Measurements from ENCODE around the gene TMEM63C. TPM values are rescaled to one million over a fixed set of nuclear protein-coding genes. Genes with fewer than 3 reads are reported as not detected.

TMEM63C gene
- total RNA-seq, 1 donor from 2014 or later, result 0.63 TPM

GRCh38 chr14:77177702-77178101, 3.9 kb upstream of the TMEM63C start:
- Histone ChIP-seq H3K27ac (replicated peaks) (no peak overlapping the region), H3K4me3 (no peak overlapping the region), H3K4me1 (peaks cover 13% of the 10 kb centered on the region), H3K27me3 (ENCODE audit: low read depth) (peaks cover 69% of the 10 kb centered on the region), H3K36me3 (no peaks in the 10 kb centered on the region), H3K9me3 (replicated peaks) (no peaks in the 10 kb centered on the region)
- no peak for DNase-seq
- no peak for TF ChIP-seq CTCF (IDR thresholded peaks at IDR 0.05; ENCODE audit: borderline replicate concordance)
- intact Hi-C loops (cut with micrococcal nuclease), result no loop called here

- intact Hi-C loops (cut with micrococcal nuclease), result no loop called here
- Histone ChIP-seq H3K27me3 (ENCODE audit: low read depth) (peaks cover 79% of the 10 kb centered on the region), H3K9me3 (replicated peaks) (no peaks in the 10 kb centered on the region), H3K27ac (replicated peaks) (no peak overlapping the region), H3K4me3 (no peak overlapping the region), H3K4me1 (peaks cover 13% of the 10 kb centered on the region), H3K36me3 (no peaks in the 10 kb centered on the region)
- DNase-seq, result no peak
- no peak for TF ChIP-seq CTCF (IDR thresholded peaks at IDR 0.05; ENCODE audit: borderline replicate concordance)
Observed at GRCh38 chr14:77178656-77179055, 2.9 kb upstream of the TMEM63C start.

GRCh38 chr14:77180726-77181602, 634 bp upstream of the TMEM63C start:
- H3K27me3 ChIP-seq (ENCODE audit: low read depth), result peaks cover 80% of the 10 kb centered on the region
- TF ChIP-seq CTCF (IDR thresholded peaks at IDR 0.05; ENCODE audit: borderline replicate concordance), result no peak
- H3K9me3 ChIP-seq (replicated peaks), result no peaks in the 10 kb centered on the region
- H3K27ac ChIP-seq (replicated peaks), result no peak overlapping the region
- intact Hi-C loops (cut with micrococcal nuclease), result no loop called here
- DNase-seq, result no peak
- peaks cover 13% of the 10 kb centered on the region for H3K4me1 ChIP-seq
- peak overlapping the region; percentile 55 for H3K4me3 ChIP-seq
- no peaks in the 10 kb centered on the region for H3K36me3 ChIP-seq

- DNase-seq, result no peak
- no peaks in the 10 kb centered on the region for H3K9me3 ChIP-seq (replicated peaks)
- no peak overlapping the region for H3K4me3 ChIP-seq
- H3K36me3 ChIP-seq, result no peaks in the 10 kb centered on the region
- H3K27ac ChIP-seq (replicated peaks), result no peak overlapping the region
- peaks cover 80% of the 10 kb centered on the region for H3K27me3 ChIP-seq (ENCODE audit: low read depth)
- peaks cover 17% of the 10 kb centered on the region for H3K4me1 ChIP-seq
- TF ChIP-seq CTCF (IDR thresholded peaks at IDR 0.05; ENCODE audit: borderline replicate concordance), result no peak
- intact Hi-C loops (cut with micrococcal nuclease), result no loop called here
Observed at GRCh38 chr14:77183896-77184295, 2.3 kb downstream of the TMEM63C start.

- peaks cover 17% of the 10 kb centered on the region for H3K4me1 ChIP-seq
- no peak for TF ChIP-seq CTCF (IDR thresholded peaks at IDR 0.05; ENCODE audit: borderline replicate concordance)
- H3K4me3 ChIP-seq, result no peak overlapping the region
- H3K36me3 ChIP-seq, result no peaks in the 10 kb centered on the region
- H3K9me3 ChIP-seq (replicated peaks), result no peaks in the 10 kb centered on the region
- H3K27ac ChIP-seq (replicated peaks), result no peak overlapping the region
- intact Hi-C loops (cut with micrococcal nuclease), result no loop called here
- no peak for DNase-seq
- H3K27me3 ChIP-seq (ENCODE audit: low read depth), result peaks cover 82% of the 10 kb centered on the region
Observed at GRCh38 chr14:77184396-77185092, 2.9 kb downstream of the TMEM63C start.
